T-helper 1 cell treated with Interleukin-12 subunit alpha and Interleukin-12 subunit beta and Interleukin-4 antibody, amounts not matched to agents 30 μg/mL and 1 μg/mL, for 36 hours (primary cell): ENCODE results near the gene CSAG2.
"Not testable (repeated sequence)": the region's sequence is repeated elsewhere in the genome, so short reads cannot be mapped to it uniquely, and the experiment has no call there.

Source experiments
- H3K27ac Mint-ChIP-seq: one replicate; pipeline ENCODE4 v1.8.0; 2021; ENCODE audit warnings: mild to moderate bottlenecking, mixed read lengths
- H3K27me3 Mint-ChIP-seq: one replicate; pipeline ENCODE4 v1.8.0; 2021; ENCODE audit warnings: low read depth, mixed read lengths
- H3K36me3 Mint-ChIP-seq: one replicate; pipeline ENCODE4 v1.8.0; 2021; ENCODE audit warnings: low read depth, mixed read lengths
- H3K4me1 Mint-ChIP-seq: one replicate; pipeline ENCODE4 v1.8.0; 2021; ENCODE audit warnings: low read depth, mixed read lengths
- H3K4me3 Mint-ChIP-seq: one replicate; pipeline ENCODE4 v1.8.0; 2021; ENCODE audit warnings: mild to moderate bottlenecking, moderate library complexity, mixed read lengths
- H3K9me3 Mint-ChIP-seq: one replicate; pipeline ENCODE4 v1.8.0; 2021; ENCODE audit warnings: mixed read lengths

CSAG2 gene

GRCh38 chrX:152709173-152709572 lies at the start of gene CSAG2:
CSAG2 (minus strand) TSS chrX:152709273; CDS start chrX:152709112, 161 bp downstream.
- not testable (repeated sequence) for H3K4me1 Mint-ChIP-seq, H3K36me3 Mint-ChIP-seq

GRCh38 chrX:152754871-152755270 lies 45.8 kb upstream of the CSAG2 start:
- H3K27ac Mint-ChIP-seq, H3K4me3 Mint-ChIP-seq, H3K36me3 Mint-ChIP-seq, H3K27me3 Mint-ChIP-seq, H3K4me1 Mint-ChIP-seq, H3K9me3 Mint-ChIP-seq: not testable (repeated sequence)

More at GRCh38 chrX:152709173-152709572, at the start of gene CSAG2:
- H3K4me3 Mint-ChIP-seq, H3K9me3 Mint-ChIP-seq, H3K27me3 Mint-ChIP-seq, H3K27ac Mint-ChIP-seq: not testable (repeated sequence)

- H3K27me3 Mint-ChIP-seq, H3K36me3 Mint-ChIP-seq, H3K4me1 Mint-ChIP-seq, H3K4me3 Mint-ChIP-seq, H3K9me3 Mint-ChIP-seq, H3K27ac Mint-ChIP-seq: not testable (repeated sequence)
Measured at GRCh38 chrX:152753686-152754650, 44.9 kb upstream of the CSAG2 start, which contains the start of gene MAGEA2. MAGEA2 (minus strand) TSS chrX:152753842; CDS start chrX:152751363, 2,479 bp downstream.

GRCh38 chrX:152738560-152738959 lies 29.5 kb upstream of the CSAG2 start:
- no peak overlapping the region for H3K27ac Mint-ChIP-seq
- no peaks in the 10 kb centered on the region for H3K36me3 Mint-ChIP-seq
- no peaks in the 10 kb centered on the region for H3K27me3 Mint-ChIP-seq
- H3K4me1 Mint-ChIP-seq, result no peaks in the 10 kb centered on the region
- H3K4me3 Mint-ChIP-seq, result no peak overlapping the region
- H3K9me3 Mint-ChIP-seq, result no peaks in the 10 kb centered on the region

GRCh38 chrX:152736528-152736927 lies 27.5 kb upstream of the CSAG2 start:
- not testable (repeated sequence) for H3K27ac Mint-ChIP-seq, H3K4me3 Mint-ChIP-seq, H3K27me3 Mint-ChIP-seq, H3K9me3 Mint-ChIP-seq, H3K36me3 Mint-ChIP-seq, H3K4me1 Mint-ChIP-seq

- H3K4me1 Mint-ChIP-seq, result peaks cover 3% of the 10 kb centered on the region
- H3K27ac Mint-ChIP-seq, result no peak overlapping the region
- H3K4me3 Mint-ChIP-seq, result no peak overlapping the region
- H3K27me3 Mint-ChIP-seq, result no peaks in the 10 kb centered on the region
- no peaks in the 10 kb centered on the region for H3K9me3 Mint-ChIP-seq
- H3K36me3 Mint-ChIP-seq, result no peaks in the 10 kb centered on the region
Measured at GRCh38 chrX:152735860-152736511, 26.9 kb upstream of the CSAG2 start.

GRCh38 chrX:152735101-152735500 lies 26.0 kb upstream of the CSAG2 start:
- Mint-ChIP-seq H3K27ac (no peak overlapping the region), H3K36me3 (no peaks in the 10 kb centered on the region), H3K27me3 (no peaks in the 10 kb centered on the region), H3K9me3 (no peaks in the 10 kb centered on the region), H3K4me3 (no peak overlapping the region), H3K4me1 (peaks cover 3% of the 10 kb centered on the region)

GRCh38 chrX:152734143-152734858 lies 25.2 kb upstream of the CSAG2 start:
- not testable (repeated sequence) for H3K36me3 Mint-ChIP-seq, H3K9me3 Mint-ChIP-seq, H3K27ac Mint-ChIP-seq, H3K4me1 Mint-ChIP-seq, H3K4me3 Mint-ChIP-seq, H3K27me3 Mint-ChIP-seq

- Mint-ChIP-seq H3K36me3 (no peaks in the 10 kb centered on the region), H3K27ac (no peak within 1 kb of the TSS), H3K9me3 (no peaks in the 10 kb centered on the region)
Measured at GRCh38 chrX:152733261-152733975, 24.3 kb upstream of the CSAG2 start, which contains the start of the genes CSAG1 and MAGEA12. CSAG1 (minus strand) TSS chrX:152733721; CDS start chrX:152732460, 1,261 bp downstream. MAGEA12 (plus strand) TSS chrX:152733757; CDS start chrX:152736162, 2,405 bp downstream.

GRCh38 chrX:152725409-152725808 lies 16.3 kb upstream of the CSAG2 start:
- no peak overlapping the region for H3K27ac Mint-ChIP-seq
- no peak overlapping the region for H3K4me3 Mint-ChIP-seq
- no peaks in the 10 kb centered on the region for H3K4me1 Mint-ChIP-seq
- no peaks in the 10 kb centered on the region for H3K9me3 Mint-ChIP-seq
- peaks cover 5% of the 10 kb centered on the region for H3K27me3 Mint-ChIP-seq
- H3K36me3 Mint-ChIP-seq, result no peaks in the 10 kb centered on the region

More at GRCh38 chrX:152733261-152733975, 24.3 kb upstream of the CSAG2 start, which contains the start of the genes CSAG1 and MAGEA12:
- H3K4me1 Mint-ChIP-seq, result peaks cover 3% of the 10 kb centered on the region
- no peak within 1 kb of the TSS for H3K4me3 Mint-ChIP-seq
- H3K27me3 Mint-ChIP-seq, result no peaks in the 10 kb centered on the region

GRCh38 chrX:152713815-152714787 lies 5.0 kb upstream of the CSAG2 start, which contains the start of gene MAGEA2B:
MAGEA2B (plus strand) TSS chrX:152714628; CDS start chrX:152717107, 2,479 bp downstream.
- H3K4me3 Mint-ChIP-seq, H3K9me3 Mint-ChIP-seq, H3K36me3 Mint-ChIP-seq, H3K4me1 Mint-ChIP-seq, H3K27me3 Mint-ChIP-seq, H3K27ac Mint-ChIP-seq: not testable (repeated sequence)

- H3K9me3 Mint-ChIP-seq, H3K27ac Mint-ChIP-seq, H3K4me3 Mint-ChIP-seq, H3K36me3 Mint-ChIP-seq, H3K4me1 Mint-ChIP-seq, H3K27me3 Mint-ChIP-seq: not testable (repeated sequence)
Measured at GRCh38 chrX:152713195-152713594, 4.1 kb upstream of the CSAG2 start.

GRCh38 chrX:152706500-152706899 lies 2.6 kb downstream of the CSAG2 start:
- not testable (repeated sequence) for H3K4me3 Mint-ChIP-seq, H3K27ac Mint-ChIP-seq, H3K36me3 Mint-ChIP-seq

More at GRCh38 chrX:152706500-152706899, 2.6 kb downstream of the CSAG2 start:
- not testable (repeated sequence) for H3K27me3 Mint-ChIP-seq, H3K4me1 Mint-ChIP-seq, H3K9me3 Mint-ChIP-seq
